NOMO-1 treated with dmso at 0.1 percent for 144 hours (cell line): ENCODE measurements around the gene FBXW10.
"Not testable (repeated sequence)": the region's sequence is repeated elsewhere in the genome, so short reads cannot be mapped to it uniquely, and the experiment has no call there.

Experiments used
- DNase-seq: peaks from one replicate; lab custom pipeline; 2025; ENCODE audit not compliant: unreplicated experiment; lab: John Stamatoyannopoulos, UW

Gene FBXW10

GRCh38 chr17:18821430-18821829 lies 77.6 kb downstream of the FBXW10 start:
- DNase-seq = not testable (repeated sequence)

- not testable (repeated sequence) for DNase-seq
Observed at GRCh38 chr17:18827613-18828012, 83.8 kb downstream of the FBXW10 start.
